HEK293T (cell line): ENCODE results near the gene CASZ1.

ENCODE experiments used
- CTCF ChIA-PET: fragments of 350-600 bp; formaldehyde crosslinking; extraction: SDS; loops from one replicate; lab custom pipeline; 2021; ENCODE audit warnings: antibody characterized with exemption, inconsistent platforms; lab: Yijun Ruan, JAX
- POLR2A ChIA-PET: fragments of 350-600 bp; formaldehyde crosslinking; extraction: SDS; loops from one replicate; lab custom pipeline; 2020; ENCODE audit warnings: antibody characterized with exemption, inconsistent platforms; lab: Yijun Ruan, JAX
- DNase-seq: peaks from one replicate; pipeline ENCODE4 v3.0.0; 2012; ENCODE audit warnings: mixed read lengths; ENCODE audit errors: extremely low spot score
- ARNT ChIP-seq: fragments of 450-650 bp; IDR thresholded peaks from 2 replicates; pipeline ENCODE4 v1.6.1; 2017; ENCODE audit warnings: mild to moderate bottlenecking
- BHLHE40 ChIP-seq: fragments of 450-650 bp; IDR thresholded peaks from 2 replicates; pipeline ENCODE4 v1.6.1; 2016; ENCODE audit warnings: mild to moderate bottlenecking, moderate library complexity, borderline replicate concordance
- CTBP1 ChIP-seq: fragments of 450-650 bp; IDR thresholded peaks from 2 replicates; pipeline ENCODE4 v1.6.1; 2016; ENCODE audit warnings: borderline replicate concordance
- ELF4 ChIP-seq: fragments of 450-650 bp; IDR thresholded peaks from 2 replicates; pipeline ENCODE4 v1.6.1; 2017; ENCODE audit warnings: antibody characterized with exemption
- FOXA1 ChIP-seq: fragments of 450-650 bp; IDR thresholded peaks from 2 replicates; pipeline ENCODE4 v1.6.1; 2016; ENCODE audit warnings: mild to moderate bottlenecking
- FOXK2 ChIP-seq: fragments of 450-650 bp; IDR thresholded peaks from 2 replicates; pipeline ENCODE4 v1.6.1; 2016; ENCODE audit warnings: mild to moderate bottlenecking
- FOXM1 ChIP-seq: fragments of 450-650 bp; IDR thresholded peaks from 2 replicates; pipeline ENCODE4 v1.6.1; 2017; ENCODE audit warnings: mild to moderate bottlenecking, borderline replicate concordance
- HDGF ChIP-seq: fragments of 450-650 bp; IDR thresholded peaks from 2 replicates; pipeline ENCODE4 v1.6.1; 2017; ENCODE audit warnings: antibody characterized with exemption, borderline replicate concordance
- L3MBTL2 ChIP-seq: fragments of 450-650 bp; conservative IDR thresholded peaks from 2 replicates; pipeline ENCODE4 v1.6.1; 2016; ENCODE audit warnings: mild to moderate bottlenecking
- LEF1 ChIP-seq: fragments of 450-650 bp; IDR thresholded peaks from 2 replicates; pipeline ENCODE4 v1.6.1; 2017; ENCODE audit warnings: mild to moderate bottlenecking, borderline replicate concordance
- NFRKB ChIP-seq: fragments of 450-650 bp; IDR thresholded peaks from 2 replicates; pipeline ENCODE4 v1.6.1; 2016; ENCODE audit warnings: mild to moderate bottlenecking, moderate library complexity
- SP1 ChIP-seq: fragments of 450-650 bp; IDR thresholded peaks from 2 replicates; pipeline ENCODE4 v1.6.1; 2017
- SUZ12 ChIP-seq: fragments of 450-650 bp; IDR thresholded peaks from 2 replicates; pipeline ENCODE4 v1.6.1; 2016; ENCODE audit warnings: mild to moderate bottlenecking
- TARDBP ChIP-seq: fragments of 450-650 bp; IDR thresholded peaks from 2 replicates; pipeline ENCODE4 v1.6.1; 2016
- ZNF384 ChIP-seq: fragments of 450-650 bp; IDR thresholded peaks from 2 replicates; pipeline ENCODE4 v1.6.1; 2016

The CASZ1 gene

DNA sequence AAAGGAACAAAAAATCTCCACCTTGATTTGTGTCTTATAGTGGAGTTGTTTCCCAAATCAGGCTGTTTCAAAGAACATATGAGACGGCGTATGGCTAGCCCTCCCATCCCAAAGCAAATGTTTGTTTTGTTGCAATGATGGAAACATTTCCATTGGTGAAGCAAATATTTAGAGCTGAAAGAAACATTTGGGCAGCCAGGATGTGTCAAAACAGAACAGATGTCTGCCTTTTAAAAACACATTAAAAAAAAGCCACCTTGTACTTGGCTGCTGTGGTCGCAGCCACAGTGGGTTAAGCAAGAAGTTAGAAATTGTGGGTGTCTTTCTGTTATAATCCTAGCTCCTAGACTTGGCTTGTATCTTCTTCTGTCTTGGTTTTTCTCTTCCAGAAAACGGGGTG, 205.4 kb downstream of the CASZ1 start:
- CTCF ChIA-PET, result no interaction called here
- no peak for TF ChIP-seq ZNF384
- no peak for TF ChIP-seq SP1
- TF ChIP-seq L3MBTL2, result no peak
- TF ChIP-seq CTBP1, result no peak
- TF ChIP-seq TARDBP, result no peak
- no peak for TF ChIP-seq LEF1
- TF ChIP-seq ELF4, result no peak
- no peak for TF ChIP-seq FOXM1
- TF ChIP-seq HDGF, result no peak
- no peak for TF ChIP-seq BHLHE40
- DNase-seq, result no peak
- POLR2A ChIA-PET, result no interaction called here

DNA sequence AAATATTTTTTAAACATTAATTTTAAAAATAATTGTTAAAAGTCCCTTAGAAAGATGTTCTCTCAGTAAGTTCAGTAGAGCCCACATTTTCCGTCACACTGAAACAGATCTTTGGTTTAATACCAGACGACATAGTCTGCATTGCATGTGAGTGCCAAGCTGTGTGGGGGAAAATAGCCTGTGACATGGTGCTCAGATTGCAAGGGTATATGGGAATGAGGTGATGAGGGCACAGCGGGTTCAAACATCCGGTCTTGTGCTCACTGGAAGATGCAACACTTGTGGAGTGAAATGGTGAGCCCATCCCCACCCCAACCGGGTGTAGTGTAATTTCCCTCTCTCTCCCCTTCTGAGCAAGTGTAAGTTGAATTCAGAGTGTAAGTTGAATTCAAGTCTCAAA, 207.4 kb downstream of the CASZ1 start:
- ChIA-PET POLR2A (no interaction called here), CTCF (no interaction called here)
- DNase-seq, result no peak
- TF ChIP-seq HDGF (no peak), FOXK2 (no peak), ZNF384 (no peak), CTBP1 (no peak), ARNT (no peak), FOXM1 (no peak), L3MBTL2 (no peak), SP1 (no peak), NFRKB (no peak), ELF4 (no peak), TARDBP (no peak), SUZ12 (no peak), FOXA1 (no peak)

DNA sequence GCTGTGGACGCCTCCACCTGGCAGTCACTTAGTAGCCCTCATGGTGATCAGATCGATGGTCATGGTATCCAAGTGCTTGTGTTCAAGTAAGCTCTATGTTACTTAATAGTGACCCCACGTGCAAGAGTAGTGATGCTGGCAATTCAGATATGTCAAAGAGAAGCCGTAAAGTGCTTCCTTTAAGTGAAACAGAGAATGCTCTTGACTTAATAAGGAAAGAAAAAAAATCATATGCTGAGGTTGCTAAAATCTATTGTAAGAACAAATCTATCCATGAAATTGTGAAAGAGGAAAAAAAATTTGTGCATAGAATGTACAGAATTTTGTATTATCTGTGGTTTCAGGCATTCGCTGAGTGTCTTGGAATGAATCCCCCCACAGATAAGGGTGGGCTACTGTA, 207.8 kb downstream of the CASZ1 start:
- POLR2A ChIA-PET, result no interaction called here
- CTCF ChIA-PET, result no interaction called here
- TF ChIP-seq FOXK2 (no peak), FOXA1 (no peak)
- no peak for DNase-seq
